ENCODE measurements around the gene ZNF322. TPM values are rescaled to one million over a fixed set of nuclear protein-coding genes. Genes with fewer than 3 reads are reported as not detected.

The ZNF322 gene
- total RNA-seq, 1 experiment from 2014 or later, result 21.9 TPM

DNA sequence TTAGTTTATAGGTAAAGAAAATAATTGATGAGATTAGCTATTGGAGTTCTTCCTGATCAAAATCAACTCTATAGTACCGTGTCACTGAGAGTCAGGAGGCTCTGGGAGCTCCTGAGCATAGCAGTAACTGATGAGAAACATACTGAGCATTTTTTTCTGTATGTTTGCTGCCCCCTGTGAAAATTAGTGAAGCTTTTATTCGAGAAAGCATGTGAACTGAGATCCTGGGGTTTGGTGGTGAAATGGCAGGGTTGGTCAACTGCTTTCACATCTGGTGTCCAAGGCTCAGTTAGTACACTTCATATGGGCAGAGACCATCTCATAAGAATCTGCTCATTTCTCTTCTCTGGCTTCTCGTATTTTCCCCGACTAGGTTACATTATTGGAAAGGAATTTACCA, 66.9 kb downstream of the ZNF322 start:
- peak; percentile 62 for DNase-seq (ENCODE audit: low read depth)

DNA sequence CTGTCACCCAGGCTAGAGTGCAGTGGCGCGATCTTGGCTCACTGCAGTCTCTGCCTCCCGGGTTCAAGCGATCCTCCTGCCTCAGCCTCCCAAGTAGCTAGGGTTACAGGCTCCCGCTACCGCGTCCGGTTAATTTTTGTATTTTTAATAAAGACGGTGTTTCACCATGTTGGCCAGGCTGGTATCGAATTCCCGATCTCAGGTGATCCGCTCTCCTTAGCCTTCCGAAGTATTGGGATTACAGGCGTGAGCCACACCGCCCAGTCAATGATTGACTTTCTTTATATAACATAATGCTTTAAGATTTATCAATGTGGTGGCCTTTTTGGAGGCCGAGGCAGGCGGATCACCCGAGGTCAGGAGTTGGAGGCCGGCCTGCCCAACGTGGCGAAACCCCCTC, 70.6 kb downstream of the ZNF322 start:
- DNase-seq (ENCODE audit: low read depth), result no peak

Other genes starting within 250 kb of the ZNF322 start
- gene BTN3A3, start 219.2 kb downstream of the ZNF322 start, total RNA-seq (2014; rRNA removed; shearing (Covaris generic)), result 29.8 and 33.2 TPM in 2 replicates
- gene BTN2A1, start 201.8 kb downstream of the ZNF322 start, total RNA-seq (2014; rRNA removed; shearing (Covaris generic)), result 23.2 and 35.0 TPM in 2 replicates
- 0.10 TPM in 1 of 2 replicates, not detected in the other for gene BTN1A1, start 159.4 kb downstream of the ZNF322 start, total RNA-seq (2014; rRNA removed; shearing (Covaris generic))
- 144 and 161 TPM in 2 replicates for gene HMGN4, start 121.4 kb downstream of the ZNF322 start, total RNA-seq (2014; rRNA removed; shearing (Covaris generic))
- gene ABT1, start 62.8 kb downstream of the ZNF322 start, total RNA-seq (2014; rRNA removed; shearing (Covaris generic)), result 20.4 and 25.7 TPM in 2 replicates

Data from M059J (cell line).